Measurements from ENCODE around the gene STK40.

DNA sequence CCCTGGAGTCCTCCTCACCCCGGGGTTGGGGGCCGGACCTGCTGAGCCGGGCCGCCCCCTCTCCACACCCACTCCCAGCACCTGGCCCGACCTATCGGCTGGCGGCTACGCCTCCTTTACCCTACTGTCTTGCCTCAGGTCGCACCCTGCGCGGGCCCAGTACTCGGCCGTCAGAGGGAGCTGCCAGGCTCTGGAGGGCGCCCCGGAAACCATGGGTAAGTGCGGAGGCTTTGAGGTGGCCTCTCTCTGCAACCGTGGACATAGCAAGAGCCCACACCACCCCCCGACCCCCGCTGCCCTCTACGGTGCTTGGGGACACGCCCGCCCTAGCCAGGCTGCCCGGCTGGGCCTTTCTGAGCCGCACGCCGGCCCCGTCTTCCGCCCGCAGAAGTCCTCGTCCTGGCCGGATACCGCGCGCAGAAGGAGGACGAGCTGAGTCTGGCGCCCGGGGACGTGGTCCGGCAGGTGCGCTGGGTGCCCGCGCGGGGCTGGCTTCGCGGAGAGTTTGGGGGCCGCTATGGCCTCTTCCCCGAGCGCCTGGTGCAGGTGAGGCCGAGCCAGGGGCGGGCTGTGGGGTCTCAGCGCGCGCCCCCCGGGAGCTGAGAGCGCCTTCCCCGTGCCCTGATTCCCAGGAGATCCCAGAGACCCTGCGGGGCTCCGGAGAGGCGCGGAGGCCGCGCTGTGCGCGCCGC lies 79.4 kb downstream of the STK40 start, which contains the start of gene SH3D21:
- TF ChIP-seq, protein P1, sequence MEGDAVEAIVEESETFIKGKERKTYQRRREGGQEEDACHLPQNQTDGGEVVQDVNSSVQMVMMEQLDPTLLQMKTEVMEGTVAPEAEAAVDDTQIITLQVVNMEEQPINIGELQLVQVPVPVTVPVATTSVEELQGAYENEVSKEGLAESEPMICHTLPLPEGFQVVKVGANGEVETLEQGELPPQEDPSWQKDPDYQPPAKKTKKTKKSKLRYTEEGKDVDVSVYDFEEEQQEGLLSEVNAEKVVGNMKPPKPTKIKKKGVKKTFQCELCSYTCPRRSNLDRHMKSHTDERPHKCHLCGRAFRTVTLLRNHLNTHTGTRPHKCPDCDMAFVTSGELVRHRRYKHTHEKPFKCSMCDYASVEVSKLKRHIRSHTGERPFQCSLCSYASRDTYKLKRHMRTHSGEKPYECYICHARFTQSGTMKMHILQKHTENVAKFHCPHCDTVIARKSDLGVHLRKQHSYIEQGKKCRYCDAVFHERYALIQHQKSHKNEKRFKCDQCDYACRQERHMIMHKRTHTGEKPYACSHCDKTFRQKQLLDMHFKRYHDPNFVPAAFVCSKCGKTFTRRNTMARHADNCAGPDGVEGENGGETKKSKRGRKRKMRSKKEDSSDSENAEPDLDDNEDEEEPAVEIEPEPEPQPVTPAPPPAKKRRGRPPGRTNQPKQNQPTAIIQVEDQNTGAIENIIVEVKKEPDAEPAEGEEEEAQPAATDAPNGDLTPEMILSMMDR (IDR thresholded peaks at IDR 0.05) = no peak
- TF ChIP-seq POLR2A (IDR thresholded peaks at IDR 0.05) = no peak
